GM12892 (cell line): ENCODE data around the gene PLPP7.

ENCODE experiments used
- POLR2A ChIP-seq: IDR thresholded peaks from 2 replicates; pipeline ENCODE4 v1.6.1; 2011; ENCODE audit warnings: low read depth, low read length, control low read depth
- POLR2AphosphoS5 ChIP-seq: IDR thresholded peaks from 2 replicates; pipeline ENCODE4 v1.6.1; 2011; ENCODE audit warnings: low read depth, low read length, control low read depth

- TF ChIP-seq POLR2AphosphoS5 (no peak), POLR2A (no peak)
These were observed 2.2 kb upstream of the PLPP7 start for GRCh38 chr9:131287359-131287758.
